Hepatocyte (in vitro differentiated cells): ENCODE measurements around the gene RANGRF.

Experiments
- EZH2 ChIP-seq: fragments of 200-600 bp; sonication (generic); IDR thresholded peaks from 2 replicates; pipeline ENCODE4 v1.6.1; 2016; ENCODE audit warnings: antibody characterized with exemption, mild to moderate bottlenecking, borderline replicate concordance
- EZH2phosphoT487 ChIP-seq: fragments of 200-600 bp; sonication (generic); IDR thresholded peaks from one replicate; pipeline ENCODE4 v1.6.1; 2018; ENCODE audit warnings: antibody characterized with exemption, mild to moderate bottlenecking, low read depth, moderate library complexity; ENCODE audit not compliant: unreplicated experiment, severe bottlenecking
- TF ChIP-seq, protein P1 (sequence below): fragments of 200-600 bp; sonication (generic); IDR thresholded peaks from 2 replicates; pipeline ENCODE4 v1.5.1; 2016; ENCODE audit warnings: antibody characterized with exemption, mild to moderate bottlenecking; ENCODE audit not compliant: poor library complexity

DNA sequence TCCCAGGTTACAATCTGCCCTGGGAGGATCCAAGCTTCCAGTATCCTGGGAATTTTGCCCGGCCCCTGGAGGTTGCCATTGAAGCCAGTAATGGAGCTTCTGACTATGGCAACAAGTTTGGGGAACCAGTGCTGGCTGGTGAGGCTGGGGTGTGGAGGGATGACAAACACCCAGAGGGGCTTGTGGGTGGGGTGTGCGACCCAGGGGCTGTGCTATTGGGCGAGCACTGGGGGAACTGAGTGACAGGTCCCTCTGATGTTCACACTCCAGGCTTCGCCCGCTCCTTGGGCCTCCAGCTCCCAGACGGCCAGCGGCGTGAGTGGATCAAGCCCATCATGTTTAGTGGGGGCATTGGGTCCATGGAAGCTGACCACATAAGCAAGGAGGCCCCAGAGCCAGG lies 30.7 kb upstream of the RANGRF start:
- TF ChIP-seq, protein P1, sequence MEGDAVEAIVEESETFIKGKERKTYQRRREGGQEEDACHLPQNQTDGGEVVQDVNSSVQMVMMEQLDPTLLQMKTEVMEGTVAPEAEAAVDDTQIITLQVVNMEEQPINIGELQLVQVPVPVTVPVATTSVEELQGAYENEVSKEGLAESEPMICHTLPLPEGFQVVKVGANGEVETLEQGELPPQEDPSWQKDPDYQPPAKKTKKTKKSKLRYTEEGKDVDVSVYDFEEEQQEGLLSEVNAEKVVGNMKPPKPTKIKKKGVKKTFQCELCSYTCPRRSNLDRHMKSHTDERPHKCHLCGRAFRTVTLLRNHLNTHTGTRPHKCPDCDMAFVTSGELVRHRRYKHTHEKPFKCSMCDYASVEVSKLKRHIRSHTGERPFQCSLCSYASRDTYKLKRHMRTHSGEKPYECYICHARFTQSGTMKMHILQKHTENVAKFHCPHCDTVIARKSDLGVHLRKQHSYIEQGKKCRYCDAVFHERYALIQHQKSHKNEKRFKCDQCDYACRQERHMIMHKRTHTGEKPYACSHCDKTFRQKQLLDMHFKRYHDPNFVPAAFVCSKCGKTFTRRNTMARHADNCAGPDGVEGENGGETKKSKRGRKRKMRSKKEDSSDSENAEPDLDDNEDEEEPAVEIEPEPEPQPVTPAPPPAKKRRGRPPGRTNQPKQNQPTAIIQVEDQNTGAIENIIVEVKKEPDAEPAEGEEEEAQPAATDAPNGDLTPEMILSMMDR = no peak
- TF ChIP-seq EZH2 = no peak
- no peak for TF ChIP-seq EZH2phosphoT487
